ENCODE measurements around the gene CLDN3. TPM values are rescaled to one million over a fixed set of nuclear protein-coding genes. Genes with fewer than 3 reads are reported as not detected.
"Not testable (repeated sequence)": the region's sequence is repeated elsewhere in the genome, so short reads cannot be mapped to it uniquely, and the experiment has no call there.

The CLDN3 gene
- total RNA-seq, 2 experiments from 2014 or later, result not detected

GRCh38 chr7:73796656-73797055 is 26.6 kb upstream of the CLDN3 start:
- H3K27ac ChIP-seq (ENCODE audit: low read depth, low read length, poor library complexity, severe bottlenecking); H4K20me1 ChIP-seq (ENCODE audit: insufficient read depth, low read length); DNase-seq (ENCODE audit: low spot score); H2AFZ ChIP-seq (ENCODE audit: low read length); intact Hi-C loops (cut with micrococcal nuclease; ENCODE audit: unreplicated experiment); H3K36me3 ChIP-seq (ENCODE audit: insufficient read depth, low read length); H3K4me1 ChIP-seq (ENCODE audit: insufficient read depth, low read length, poor library complexity, severe bottlenecking); H3K9me3 ChIP-seq (ENCODE audit: low read length); BruUV-seq (replicated peaks); H3K4me3 ChIP-seq (ENCODE audit: low read depth, low read length, poor library complexity, severe bottlenecking); H3K4me2 ChIP-seq (ENCODE audit: low read length); POLR2A ChIA-PET; CTCF ChIA-PET (ENCODE audit: unreplicated experiment); H3K79me2 ChIP-seq (ENCODE audit: insufficient read depth, low read depth, low read length); H3K9me2 ChIP-seq (ENCODE audit: insufficient read depth, low read length): not testable (repeated sequence)

GRCh38 chr7:73795188-73795587 is 25.1 kb upstream of the CLDN3 start:
- POLR2A ChIA-PET; intact Hi-C loops (cut with micrococcal nuclease; ENCODE audit: unreplicated experiment); H3K4me3 ChIP-seq (ENCODE audit: low read depth, low read length, poor library complexity, severe bottlenecking); H3K36me3 ChIP-seq (ENCODE audit: insufficient read depth, low read length); H3K27ac ChIP-seq (ENCODE audit: low read depth, low read length, poor library complexity, severe bottlenecking); BruUV-seq (replicated peaks); H3K9me3 ChIP-seq (ENCODE audit: low read length); DNase-seq (ENCODE audit: low spot score); CTCF ChIA-PET (ENCODE audit: unreplicated experiment); H2AFZ ChIP-seq (ENCODE audit: low read length); H4K20me1 ChIP-seq (ENCODE audit: insufficient read depth, low read length); H3K4me1 ChIP-seq (ENCODE audit: insufficient read depth, low read length, poor library complexity, severe bottlenecking); H3K79me2 ChIP-seq (ENCODE audit: insufficient read depth, low read depth, low read length); H3K4me2 ChIP-seq (ENCODE audit: low read length); H3K9me2 ChIP-seq (ENCODE audit: insufficient read depth, low read length): not testable (repeated sequence)

GRCh38 chr7:73791170-73791690 is 21.2 kb upstream of the CLDN3 start:
- DNase-seq (ENCODE audit: low spot score); H2AFZ ChIP-seq (ENCODE audit: low read length); H3K27ac ChIP-seq (ENCODE audit: low read depth, low read length, poor library complexity, severe bottlenecking); H3K36me3 ChIP-seq (ENCODE audit: insufficient read depth, low read length); H4K20me1 ChIP-seq (ENCODE audit: insufficient read depth, low read length); H3K9me3 ChIP-seq (ENCODE audit: low read length); H3K4me3 ChIP-seq (ENCODE audit: low read depth, low read length, poor library complexity, severe bottlenecking); H3K4me1 ChIP-seq (ENCODE audit: insufficient read depth, low read length, poor library complexity, severe bottlenecking); H3K4me2 ChIP-seq (ENCODE audit: low read length); intact Hi-C loops (cut with micrococcal nuclease; ENCODE audit: unreplicated experiment); H3K9me2 ChIP-seq (ENCODE audit: insufficient read depth, low read length); H3K79me2 ChIP-seq (ENCODE audit: insufficient read depth, low read depth, low read length); POLR2A ChIA-PET; BruUV-seq (replicated peaks); CTCF ChIA-PET (ENCODE audit: unreplicated experiment): not testable (repeated sequence)

DNA sequence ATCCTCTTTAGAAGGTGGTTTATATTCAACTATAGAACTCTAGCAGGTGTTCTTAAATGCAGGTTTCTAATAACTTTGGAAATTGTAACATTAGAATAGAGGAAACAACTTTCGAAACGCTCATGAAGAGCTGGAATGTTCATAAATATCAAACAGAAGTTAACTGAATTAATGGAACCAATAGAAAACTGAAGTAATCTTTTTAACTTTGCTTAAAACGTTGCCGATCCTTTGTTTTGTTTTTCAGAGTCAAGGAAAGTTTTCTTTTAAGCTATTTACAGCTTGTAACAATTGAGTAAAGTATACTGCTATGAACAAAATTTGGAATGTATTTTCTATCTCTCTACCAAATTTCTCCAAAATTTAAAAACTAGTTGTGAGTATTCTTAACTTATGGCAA is 19.0 kb upstream of the CLDN3 start:
- no TSS peak for BruUV-seq (replicated peaks)
- CTCF ChIA-PET (ENCODE audit: unreplicated experiment), result no interaction called here
- intact Hi-C loops (cut with micrococcal nuclease; ENCODE audit: unreplicated experiment), result no loop called here
- no peak for DNase-seq (ENCODE audit: low spot score)
- POLR2A ChIA-PET, result no interaction called here
- Histone ChIP-seq H3K4me2 (ENCODE audit: low read length) (no peak overlapping the region), H3K9me3 (ENCODE audit: low read length) (peaks cover 4% of the 10 kb centered on the region; the same call in 1 of the 2 replicates), H3K9me2 (ENCODE audit: insufficient read depth, low read length) (no peaks in the 10 kb centered on the region), H3K4me1 (ENCODE audit: insufficient read depth, low read length, poor library complexity, severe bottlenecking) (no peaks in the 10 kb centered on the region), H3K27ac (ENCODE audit: low read depth, low read length, poor library complexity, severe bottlenecking) (no peak overlapping the region), H4K20me1 (ENCODE audit: insufficient read depth, low read length) (no peaks in the 10 kb centered on the region), H3K4me3 (ENCODE audit: low read depth, low read length, poor library complexity, severe bottlenecking) (no peak overlapping the region), H2AFZ (ENCODE audit: low read length) (no peak overlapping the region), H3K36me3 (ENCODE audit: insufficient read depth, low read length) (no peaks in the 10 kb centered on the region), H3K79me2 (ENCODE audit: insufficient read depth, low read depth, low read length) (no peaks in the 10 kb centered on the region)
- TF ChIP-seq EZH2phosphoT487 (IDR thresholded peaks at IDR 0.05; ENCODE audit: borderline replicate concordance, low read depth, low read length) (no peak), CTCF (conservative IDR thresholded peaks at IDR 0.05; ENCODE audit: low read length) (no peak)

- H3K79me2 ChIP-seq (ENCODE audit: insufficient read depth, low read depth, low read length); DNase-seq (ENCODE audit: low spot score); POLR2A ChIA-PET; intact Hi-C loops (cut with micrococcal nuclease; ENCODE audit: unreplicated experiment); CTCF ChIA-PET (ENCODE audit: unreplicated experiment); H2AFZ ChIP-seq (ENCODE audit: low read length); H3K9me3 ChIP-seq (ENCODE audit: low read length); H3K36me3 ChIP-seq (ENCODE audit: insufficient read depth, low read length); H4K20me1 ChIP-seq (ENCODE audit: insufficient read depth, low read length); H3K9me2 ChIP-seq (ENCODE audit: insufficient read depth, low read length); H3K4me3 ChIP-seq (ENCODE audit: low read depth, low read length, poor library complexity, severe bottlenecking); H3K27ac ChIP-seq (ENCODE audit: low read depth, low read length, poor library complexity, severe bottlenecking); H3K4me1 ChIP-seq (ENCODE audit: insufficient read depth, low read length, poor library complexity, severe bottlenecking); BruUV-seq (replicated peaks); H3K4me2 ChIP-seq (ENCODE audit: low read length): not testable (repeated sequence)
Measured at GRCh38 chr7:73787786-73788048, 17.6 kb upstream of the CLDN3 start.
